Parathyroid adenoma (tissue), 2 donors: ENCODE data around the gene NCOR2.

Source experiments
- H2AFZ ChIP-seq: fragments of 300-600 bp; sonication (generic); one replicate; pipeline ENCODE4 v1.7.0; 2017; ENCODE audit warnings: antibody characterized with exemption, mild to moderate bottlenecking
- H3K27ac ChIP-seq: fragments of 300-600 bp; sonication (generic); one replicate; pipeline ENCODE4 v1.7.0; 2017
- H3K27me3 ChIP-seq: fragments of 300-600 bp; sonication (generic); one replicate; pipeline ENCODE4 v1.7.0; 2017; ENCODE audit warnings: low read length; ENCODE audit not compliant: control insufficient read depth, insufficient read depth
- H3K36me3 ChIP-seq: fragments of 300-600 bp; sonication (generic); one replicate; pipeline ENCODE4 v1.7.0; 2017; ENCODE audit warnings: low read length; ENCODE audit not compliant: control insufficient read depth, insufficient read depth
- H3K4me1 ChIP-seq: fragments of 300-600 bp; sonication (generic); one replicate; pipeline ENCODE4 v1.7.0; 2017; ENCODE audit warnings: control low read depth
- H3K4me2 ChIP-seq: fragments of 300-600 bp; sonication (generic); one replicate; pipeline ENCODE4 v1.7.0; 2017; ENCODE audit warnings: low read length
- H3K4me3 ChIP-seq: fragments of 300-600 bp; sonication (generic); one replicate; pipeline ENCODE4 v1.7.0; 2017; ENCODE audit warnings: low read depth, low read length
- H3K79me2 ChIP-seq: fragments of 300-600 bp; sonication (generic); one replicate; pipeline ENCODE4 v1.7.0; 2017; ENCODE audit warnings: control low read depth
- H3K9ac ChIP-seq: fragments of 300-600 bp; sonication (generic); one replicate; pipeline ENCODE4 v1.7.0; 2017; ENCODE audit warnings: mild to moderate bottlenecking
- H3K9me3 ChIP-seq: fragments of 300-600 bp; sonication (generic); one replicate; pipeline ENCODE4 v1.7.0; 2017; ENCODE audit warnings: low read length; ENCODE audit not compliant: control insufficient read depth
- CTCF ChIP-seq: fragments of 300-600 bp; sonication (generic); IDR thresholded peaks from one replicate; pipeline ENCODE4 v1.7.0; 2017; ENCODE audit warnings: antibody characterized with exemption, mild to moderate bottlenecking
- donor health status: primary hyperparathyroidism.

The NCOR2 gene

GRCh38 chr12:124558313-124558712 is 9.1 kb downstream of the NCOR2 start:
- H3K4me1 ChIP-seq, result peaks cover 5% of the 10 kb centered on the region

GRCh38 chr12:124557518-124558223 is 9.7 kb downstream of the NCOR2 start:
- Histone ChIP-seq H3K27me3 (no peaks in the 10 kb centered on the region), H3K4me1 (peaks cover 5% of the 10 kb centered on the region)
- TF ChIP-seq CTCF, result no peak

More at GRCh38 chr12:124558313-124558712, 9.1 kb downstream of the NCOR2 start:
- no peak for TF ChIP-seq CTCF
- Histone ChIP-seq H3K27ac (no peak overlapping the region), H3K36me3 (no peaks in the 10 kb centered on the region), H3K27me3 (no peaks in the 10 kb centered on the region), H3K4me3 (no peak overlapping the region), H3K9me3 (no peaks in the 10 kb centered on the region), H2AFZ (no peak overlapping the region), H3K9ac (no peak overlapping the region), H3K79me2 (peaks cover 95% of the 10 kb centered on the region), H3K4me2 (no peak overlapping the region)

GRCh38 chr12:124556896-124557501 is 10.4 kb downstream of the NCOR2 start:
- Histone ChIP-seq H2AFZ (no peak overlapping the region), H3K4me3 (no peak overlapping the region)

More at GRCh38 chr12:124557518-124558223, 9.7 kb downstream of the NCOR2 start:
- H3K9me3 ChIP-seq, result no peaks in the 10 kb centered on the region
- peaks cover 93% of the 10 kb centered on the region for H3K79me2 ChIP-seq
- H3K27ac ChIP-seq, result no peak overlapping the region
- H3K4me2 ChIP-seq, result no peak overlapping the region
- H3K4me3 ChIP-seq, result no peak overlapping the region
- H2AFZ ChIP-seq, result no peak overlapping the region
- H3K9ac ChIP-seq, result no peak overlapping the region
- H3K36me3 ChIP-seq, result no peaks in the 10 kb centered on the region

GRCh38 chr12:124556074-124556466 is 11.3 kb downstream of the NCOR2 start:
- Histone ChIP-seq H3K36me3 (no peaks in the 10 kb centered on the region), H3K27me3 (no peaks in the 10 kb centered on the region), H2AFZ (no peak overlapping the region), H3K9ac (no peak overlapping the region), H3K79me2 (peaks cover 91% of the 10 kb centered on the region), H3K4me2 (no peak overlapping the region), H3K9me3 (no peaks in the 10 kb centered on the region), H3K4me3 (no peak overlapping the region), H3K27ac (no peak overlapping the region), H3K4me1 (peaks cover 12% of the 10 kb centered on the region)
- no peak for TF ChIP-seq CTCF

More at GRCh38 chr12:124556896-124557501, 10.4 kb downstream of the NCOR2 start:
- H3K27me3 ChIP-seq, result no peaks in the 10 kb centered on the region
- H3K9ac ChIP-seq, result no peak overlapping the region
- peaks cover 93% of the 10 kb centered on the region for H3K79me2 ChIP-seq
- H3K4me2 ChIP-seq, result no peak overlapping the region
- H3K36me3 ChIP-seq, result no peaks in the 10 kb centered on the region
- H3K9me3 ChIP-seq, result no peaks in the 10 kb centered on the region
- no peak overlapping the region for H3K27ac ChIP-seq
- H3K4me1 ChIP-seq, result peaks cover 5% of the 10 kb centered on the region
- no peak for TF ChIP-seq CTCF
